A673 (cell line): ENCODE measurements around the gene PIERCE2.

ENCODE experiments used
- CTCF ChIP-seq: fragments of 300-800, 200-600 bp; sonication (generic); conservative IDR thresholded peaks from 2 replicates; pipeline ENCODE4 v1.5.1; 2017; ENCODE audit warnings: low read depth, mild to moderate bottlenecking, antibody characterized with exemption, low read length, moderate library complexity, mixed read lengths
- EZH2 ChIP-seq: fragments of 200-600 bp; sonication (generic); IDR thresholded peaks from 2 replicates; pipeline ENCODE4 v1.6.1; 2017; ENCODE audit warnings: borderline replicate concordance, low read depth, mild to moderate bottlenecking, mixed read lengths, antibody characterized with exemption, low read length; ENCODE audit not compliant: poor library complexity, severe bottlenecking

- TF ChIP-seq CTCF (no peak), EZH2 (no peak)
These were observed 6.5 kb upstream of the PIERCE2 start for GRCh38 chr15:55401786-55402246.
